Upper lobe of left lung (tissue), 4 donors: ENCODE measurements around the gene CTNNA1.

Experiments
- CTCF ChIP-seq, 6 experiments: fragments of 450-650 bp in 4 of 6; fragments of 200-600 bp in 2 of 6; sonication (generic) in 2 of 6; IDR thresholded peaks; one replicate each; pipeline ENCODE4 v1.5.1; 2016 to 2019; ENCODE audit warnings: antibody characterized with exemption in 6 of 6
- EP300 ChIP-seq, 4 donors: sonication (generic); formaldehyde crosslinking; IDR thresholded peaks; one replicate each; pipeline ENCODE4 v1.5.1; 2017; ENCODE audit warnings: antibody characterized with exemption in 4 of 4, control low read depth in 2 of 4
- POLR2A ChIP-seq, 4 donors: fragments of 450-650 bp; IDR thresholded peaks; one replicate each; pipeline ENCODE4 v1.5.1; 2016 to 2017; ENCODE audit warnings: antibody characterized with exemption in 4 of 4, mild to moderate bottlenecking in 2 of 4
- POLR2AphosphoS5 ChIP-seq, 2 donors: sonication (generic); formaldehyde crosslinking; IDR thresholded peaks; one replicate each; pipeline ENCODE4 v1.5.1; 2017; ENCODE audit warnings: antibody characterized with exemption in 2 of 2

DNA sequence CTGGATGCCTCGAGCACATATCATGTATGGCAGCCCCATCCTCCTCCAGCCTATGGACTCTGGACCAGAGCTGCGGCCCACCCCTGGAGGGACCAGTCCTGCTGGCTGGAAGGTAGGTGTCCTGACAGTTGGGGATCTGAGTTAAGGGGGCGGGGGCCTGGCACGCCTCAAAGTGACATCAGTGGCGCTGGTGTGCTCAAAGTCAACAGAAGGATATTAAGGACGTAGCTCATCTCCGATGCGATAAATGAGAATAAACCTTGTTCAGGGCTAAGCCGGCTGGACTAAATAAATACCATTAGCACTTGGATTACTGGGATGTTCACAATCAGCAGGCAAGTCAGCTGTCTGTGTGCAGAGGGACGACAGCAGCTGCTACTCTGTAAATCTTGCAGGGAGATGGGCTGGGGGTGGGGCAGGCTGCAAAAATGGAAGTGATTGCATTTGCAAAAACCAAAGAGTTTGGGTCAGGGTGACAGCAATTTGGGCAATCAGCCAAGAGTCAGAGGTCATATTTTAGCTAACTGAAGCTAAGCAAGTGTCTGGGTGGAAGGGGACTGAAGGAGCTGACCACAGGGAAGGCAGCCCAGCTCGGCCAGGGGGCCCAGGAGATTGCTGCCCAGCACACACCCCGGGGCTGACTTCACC is 201.9 kb downstream of the CTNNA1 start:
- TF ChIP-seq EP300 (IDR thresholded peaks at IDR 0.05) (no peak), CTCF (IDR thresholded peaks at IDR 0.05) (no peak), POLR2AphosphoS5 (IDR thresholded peaks at IDR 0.05) (no peak), POLR2A (IDR thresholded peaks at IDR 0.05) (no peak)
